BJ (cell line): ENCODE data around the gene ABCC3. TPM values are rescaled to one million over a fixed set of nuclear protein-coding genes. Genes with fewer than 3 reads are reported as not detected.

Experiments
- CTCF ChIA-PET: fragments of 350-600 bp; formaldehyde crosslinking; extraction: SDS; loops from one replicate; lab custom pipeline; 2021; ENCODE audit warnings: antibody characterized with exemption, inconsistent platforms; lab: Yijun Ruan, JAX
- POLR2A ChIA-PET: fragments of 300-600 bp; sonication (Branson Sonifier 250); formaldehyde crosslinking; extraction: SDS; loops from one replicate; lab custom pipeline; 2021; ENCODE audit warnings: antibody characterized with exemption; lab: Charles Lee
- DNase-seq: peaks from one replicate; pipeline ENCODE4 v3.0.0-alpha.2; 2011; ENCODE audit warnings: low read depth
- H3K27me3 ChIP-seq: 2 replicates; pipeline ENCODE4 v1.6.0; 2011; ENCODE audit warnings: low read length; ENCODE audit not compliant: control insufficient read depth, insufficient read depth
- H3K36me3 ChIP-seq: 2 replicates; pipeline ENCODE4 v1.5.1; 2011; ENCODE audit warnings: low read length; ENCODE audit not compliant: control insufficient read depth, insufficient read depth
- H3K4me3 ChIP-seq: 2 replicates; pipeline ENCODE4 v1.5.1; 2011; ENCODE audit warnings: low read depth, mild to moderate bottlenecking, control low read depth, low read length
- CTCF ChIP-seq: IDR thresholded peaks from 2 replicates; pipeline ENCODE4 v1.5.1; 2011; ENCODE audit warnings: low read depth, mild to moderate bottlenecking, control low read depth, inconsistent platforms, low read length, moderate library complexity; ENCODE audit not compliant: insufficient read depth
- polyA plus RNA-seq: library from polyadenylated mRNA; depleted of rRNA; stranded (reverse); fragments of >200 nt; gene quantifications from 2 replicates; pipeline ENCODE4 v1.2.3, GENCODE V29; 2011

ABCC3 gene
- polyA plus RNA-seq, 1 experiment: 56.4 TPM

GRCh38 chr17:50665838-50666237, 31.2 kb downstream of the ABCC3 start:
- POLR2A ChIA-PET: no interaction called here
- CTCF ChIA-PET: interaction anchor here (1.4 kb wide), 1 partner anchor 40 kb away, joined by 3 read pairs; no protein-coding TSS in a partner anchor

GRCh38 chr17:50666316-50666715, 31.6 kb downstream of the ABCC3 start:
- DNase-seq: no peak
- CTCF ChIA-PET: interaction anchor here (1.4 kb wide), 1 partner anchor 40 kb away, joined by 3 read pairs; no protein-coding TSS in a partner anchor
- no peak overlapping the region for H3K4me3 ChIP-seq
- POLR2A ChIA-PET: no interaction called here
- H3K27me3 ChIP-seq: no peaks in the 10 kb centered on the region
- TF ChIP-seq CTCF: no peak
- H3K36me3 ChIP-seq: peaks cover 2% of the 10 kb centered on the region

More at GRCh38 chr17:50665838-50666237, 31.2 kb downstream of the ABCC3 start:
- TF ChIP-seq CTCF: no peak
- Histone ChIP-seq H3K36me3 (peaks cover 2% of the 10 kb centered on the region), H3K4me3 (no peak overlapping the region), H3K27me3 (no peaks in the 10 kb centered on the region)
- DNase-seq: no peak

- no peaks in the 10 kb centered on the region for H3K27me3 ChIP-seq
- no peak for DNase-seq
- ChIA-PET POLR2A (no interaction called here), CTCF (interaction anchor here (3.6 kb wide), 1 partner anchor 37 kb away, joined by 14 read pairs; no protein-coding TSS in a partner anchor)
- no peak overlapping the region for H3K4me3 ChIP-seq
- H3K36me3 ChIP-seq: peaks cover 2% of the 10 kb centered on the region
- TF ChIP-seq CTCF: no peak
Measured at GRCh38 chr17:50667259-50668024, 32.8 kb downstream of the ABCC3 start.

GRCh38 chr17:50668025-50668837, 33.5 kb downstream of the ABCC3 start:
- no peak for DNase-seq
- ChIA-PET POLR2A (interaction anchor here (1.2 kb wide), 1 partner anchor 8 kb away, joined by 3 read pairs; no protein-coding TSS in a partner anchor), CTCF (interaction anchor here (0.8 to 3.6 kb wide), 2 partner anchors 13 to 38 kb away, joined by 3 to 14 read pairs; no protein-coding TSS in a partner anchor)
- Histone ChIP-seq H3K4me3 (no peak overlapping the region), H3K27me3 (no peaks in the 10 kb centered on the region), H3K36me3 (peaks cover 4% of the 10 kb centered on the region)
- TF ChIP-seq CTCF: no peak
